G401.6 (cell line): Measurements from ENCODE around the gene PFKP.
A peak's percentile ranks its signal among the peaks of the same experiment; 100 is the strongest.
"Not testable (repeated sequence)": the region's sequence is repeated elsewhere in the genome, so short reads cannot be mapped to it uniquely, and the experiment has no call there.

Source experiments
- FAIRE-seq: peaks from 2 replicates; lab custom pipeline; 2012; peaks lifted over from hg19 to GRCh38; lab: Jason Lieb, UNC

Gene PFKP

DNA sequence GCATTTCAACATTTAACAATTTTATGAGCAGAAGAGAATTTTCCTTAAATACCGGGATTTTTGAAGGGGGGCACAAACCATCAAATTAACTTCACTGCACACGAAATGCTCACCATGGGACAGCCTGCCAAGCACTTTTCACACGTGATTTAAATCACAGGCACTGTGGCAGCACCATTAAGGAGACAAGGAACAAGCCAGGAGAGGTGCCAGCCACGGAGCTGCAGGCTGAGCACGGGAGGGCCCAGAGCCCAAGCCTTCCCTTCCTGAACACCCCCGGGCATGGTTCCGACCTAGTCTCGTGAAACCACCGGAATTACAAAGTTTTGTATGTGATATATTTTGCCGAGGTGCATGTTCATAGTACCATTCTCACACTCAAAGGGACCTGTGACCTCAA, 91.8 kb downstream of the PFKP start:
- no peak for FAIRE-seq

DNA sequence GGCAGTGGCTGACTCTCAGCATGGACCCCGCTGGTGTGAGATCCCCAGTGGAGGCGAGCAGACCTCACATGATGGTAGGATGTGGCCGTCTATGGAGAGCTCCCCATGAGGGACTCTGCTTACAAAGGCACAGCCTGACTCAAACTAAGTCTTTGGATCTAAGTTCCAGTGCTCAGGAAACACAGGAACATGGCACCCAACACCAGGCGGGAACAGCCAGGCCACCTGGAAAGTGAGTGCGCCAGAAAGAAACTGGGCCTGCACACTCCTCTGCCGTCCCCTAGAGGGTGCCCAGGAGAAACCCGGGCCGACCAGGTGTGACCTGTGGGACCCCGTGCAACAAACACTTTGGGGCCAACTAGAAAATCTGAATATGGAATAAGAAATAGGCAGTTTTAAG, 95.2 kb downstream of the PFKP start:
- FAIRE-seq: no peak

DNA sequence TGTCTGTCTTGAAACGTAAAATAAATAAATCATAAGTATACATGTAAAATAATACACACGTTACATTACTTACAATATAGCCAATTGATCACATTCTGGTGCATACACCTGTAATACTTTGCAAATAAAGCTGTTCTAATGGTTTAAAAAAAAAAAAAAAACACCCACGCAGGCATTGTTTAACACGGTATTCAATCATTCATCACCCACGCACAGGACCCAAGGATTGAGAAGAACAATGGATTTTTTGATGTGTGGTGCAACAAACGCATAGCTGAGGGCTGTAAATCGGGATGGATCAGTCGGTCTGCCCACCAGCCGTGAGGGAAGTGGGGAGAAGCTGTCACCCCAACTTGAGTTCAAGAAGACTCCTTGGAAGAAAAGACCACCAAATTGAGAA, 96.5 kb downstream of the PFKP start:
- no peak for FAIRE-seq

DNA sequence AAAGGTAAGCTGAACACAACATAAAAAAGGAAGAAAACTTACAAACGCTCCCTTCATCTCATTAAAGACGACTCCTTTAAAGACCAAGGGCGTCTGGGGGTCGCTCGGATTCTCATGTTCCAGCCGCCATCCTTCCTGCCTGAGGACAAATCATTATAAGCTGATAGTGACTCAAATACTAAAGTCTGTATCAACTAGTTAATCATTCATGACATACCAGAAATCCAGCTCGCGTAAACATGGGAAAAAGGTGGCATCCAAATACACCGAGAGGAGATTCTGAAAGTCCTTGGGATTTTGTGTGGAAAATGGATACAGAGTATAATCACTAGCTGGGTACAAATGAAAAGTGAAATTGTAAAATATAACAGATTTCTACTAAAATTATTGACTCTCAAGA, 97.8 kb downstream of the PFKP start:
- FAIRE-seq: no peak

DNA sequence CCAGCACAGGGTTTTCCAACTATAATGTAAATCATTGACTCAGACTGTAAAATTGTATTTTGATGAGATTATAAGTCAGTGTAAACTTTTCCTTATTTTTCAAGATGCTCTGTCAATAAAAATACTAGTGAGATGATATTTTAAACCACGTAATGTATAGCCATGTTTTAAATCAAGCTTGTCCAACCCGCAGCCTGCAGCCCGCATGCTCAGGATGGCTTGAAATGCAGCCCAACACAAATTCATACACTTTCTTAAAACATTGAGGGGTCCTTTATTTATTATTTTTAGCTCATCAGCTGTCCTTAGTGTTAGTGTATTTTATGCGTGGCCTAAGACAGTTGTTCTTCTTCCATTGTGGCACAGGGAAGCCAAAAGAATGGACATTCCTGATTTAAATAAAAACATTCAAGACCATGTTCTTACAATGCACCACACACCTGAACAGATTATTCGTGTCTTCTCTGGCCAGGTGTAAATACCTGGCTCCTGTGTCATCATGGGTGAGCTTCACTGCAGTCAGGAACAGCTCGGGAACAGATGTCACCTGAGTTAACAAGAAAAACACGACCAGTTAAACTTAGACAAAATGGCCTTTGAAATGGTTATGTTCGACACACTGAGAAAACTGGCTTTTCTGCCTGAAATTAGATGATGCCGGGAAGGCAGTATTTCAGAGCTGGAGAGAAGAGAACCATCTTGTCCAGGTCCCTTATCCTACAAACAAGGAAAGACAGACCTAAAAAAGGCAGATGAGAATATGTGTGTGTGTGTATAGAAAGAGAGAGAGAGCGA, 99.3 kb downstream of the PFKP start:
- FAIRE-seq: no peak

DNA sequence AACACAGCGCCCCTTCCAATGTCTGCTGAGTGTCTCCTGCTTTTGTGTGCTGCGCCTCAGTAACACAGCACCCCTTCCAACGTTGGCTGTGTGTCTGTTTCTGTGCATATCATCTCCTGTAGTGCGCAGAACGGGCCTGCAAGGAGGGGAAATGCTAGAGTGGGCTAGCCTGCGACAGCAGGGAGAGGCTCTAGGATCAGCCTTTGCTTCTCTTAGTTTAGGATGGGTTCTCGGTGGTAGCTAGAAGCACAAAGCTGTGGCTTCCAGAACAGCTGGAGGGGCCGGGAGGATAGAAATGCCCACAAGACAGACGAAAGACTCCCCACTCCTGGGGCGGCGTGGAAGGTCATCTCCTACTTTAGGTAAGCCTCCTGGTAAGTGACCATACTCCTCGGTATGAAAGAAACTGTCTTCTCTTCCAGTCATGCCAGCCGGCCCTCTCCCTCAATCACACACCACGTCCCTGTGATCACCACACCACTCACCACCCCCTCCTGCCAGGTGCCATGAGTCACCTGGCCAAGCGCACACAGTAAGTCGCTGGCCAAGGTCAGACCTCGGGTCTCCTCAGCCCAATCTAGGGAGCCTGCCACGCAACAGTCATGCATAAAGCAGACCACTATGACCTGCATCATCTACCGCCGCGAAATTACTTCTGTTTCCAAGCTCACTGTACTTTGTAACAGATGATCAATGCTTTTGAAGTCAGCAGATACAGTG, 100.4 kb downstream of the PFKP start:
- no peak for FAIRE-seq

- no peak for FAIRE-seq
Measured at GRCh38 chr10:3169271-3169670, 101.9 kb downstream of the PFKP start.

DNA sequence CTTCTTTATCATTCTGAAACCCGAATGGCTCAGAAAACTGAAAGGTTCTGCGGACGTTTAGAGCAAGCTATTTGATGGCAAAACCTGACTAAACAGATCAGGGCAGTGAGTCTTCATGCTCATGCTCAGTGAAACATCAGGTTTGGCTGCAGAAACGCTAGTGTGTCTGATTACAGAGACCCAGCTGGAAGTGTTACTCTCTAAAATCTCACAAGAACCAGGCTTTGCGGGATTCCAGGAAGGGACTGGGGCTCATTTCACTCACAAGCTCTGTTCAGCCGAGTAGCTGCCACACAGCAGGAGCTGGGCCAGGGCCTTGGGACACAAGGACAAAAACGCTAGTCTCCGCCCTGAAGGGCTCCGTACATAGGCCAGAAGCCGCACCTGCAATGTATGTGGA, 102.3 kb downstream of the PFKP start:
- no peak for FAIRE-seq

GRCh38 chr10:3171488-3171887, 104.1 kb downstream of the PFKP start:
- not testable (repeated sequence) for FAIRE-seq

GRCh38 chr10:3172081-3172445, 104.7 kb downstream of the PFKP start:
- FAIRE-seq: no peak

- peak; percentile 47 for FAIRE-seq
Measured at GRCh38 chr10:3172446-3173170, 105.3 kb downstream of the PFKP start, which contains the start of gene PITRM1. PITRM1 (minus strand) TSS chr10:3172782; CDS start chr10:3172772, 10 bp downstream.

DNA sequence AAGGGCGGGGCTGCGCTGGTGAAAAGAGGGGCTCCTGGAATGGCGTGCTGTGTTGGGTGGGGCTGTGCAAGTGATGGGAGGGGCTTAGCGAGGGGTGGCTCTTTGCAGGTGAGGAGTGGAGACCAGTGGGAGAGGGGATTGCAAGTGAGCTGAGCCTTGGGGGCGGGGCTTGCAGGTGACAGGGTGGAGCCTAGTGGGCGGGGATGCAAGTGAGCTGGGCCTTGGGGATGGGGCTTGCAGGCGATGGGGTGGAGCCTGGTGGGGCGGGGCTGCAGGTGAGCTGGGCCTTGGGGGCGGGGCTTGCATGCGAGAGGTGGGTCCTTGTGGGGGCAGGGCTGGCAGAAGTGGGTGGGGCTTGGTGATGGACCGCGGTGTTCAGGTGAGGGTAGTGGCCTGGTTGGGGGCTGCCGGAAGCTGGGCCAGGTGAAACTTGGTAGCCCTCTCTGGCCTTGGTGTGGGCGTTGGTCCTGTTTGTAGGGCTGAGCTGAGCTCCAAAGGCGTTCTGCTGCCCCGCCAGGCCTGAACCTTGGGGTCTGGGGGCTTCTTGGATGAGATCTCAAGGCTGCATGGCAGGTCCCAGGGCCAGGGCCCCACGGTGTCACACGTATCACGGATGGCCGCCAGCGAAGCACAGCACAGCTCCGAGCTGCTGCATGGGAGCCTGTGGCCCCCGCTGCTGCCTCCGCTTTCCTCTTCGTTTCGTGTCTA, 106.0 kb downstream of the PFKP start:
- FAIRE-seq: peak; percentile 13

GRCh38 chr10:3178042-3178441, 110.7 kb downstream of the PFKP start:
- no peak for FAIRE-seq

GRCh38 chr10:3179174-3179573, 111.8 kb downstream of the PFKP start:
- no peak for FAIRE-seq

DNA sequence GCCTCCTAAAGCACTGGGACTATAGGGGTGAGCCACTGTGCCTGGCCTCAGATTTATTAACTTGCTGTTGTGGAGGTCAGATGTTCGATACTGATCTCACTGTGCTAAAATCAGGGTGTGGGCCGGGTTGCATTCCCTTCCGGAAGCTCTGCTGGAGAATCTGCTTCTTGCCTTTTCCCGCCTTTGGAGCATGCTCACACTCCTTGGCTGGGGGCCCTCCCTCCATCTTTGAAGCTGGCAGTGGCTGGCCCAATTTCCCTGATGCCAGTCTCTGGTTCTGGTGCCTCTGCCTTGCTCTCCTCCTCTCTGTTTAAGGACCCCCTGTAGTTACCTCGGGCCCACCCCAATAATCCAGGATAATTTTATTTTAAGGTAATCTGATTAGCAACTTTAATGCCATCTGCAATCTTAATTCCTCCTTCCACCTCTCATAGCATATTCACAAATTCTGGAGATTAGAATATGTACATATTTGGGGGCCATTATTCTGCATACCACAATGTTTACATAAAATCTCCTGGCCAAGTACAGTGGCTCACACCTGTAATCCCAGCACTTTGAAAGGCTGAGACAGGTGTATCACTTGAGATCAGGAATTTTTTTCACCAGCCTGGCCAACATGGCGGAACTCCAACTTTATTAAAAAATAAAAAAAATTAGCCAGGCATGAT, 113.1 kb downstream of the PFKP start:
- no peak for FAIRE-seq

- no peak for FAIRE-seq
Measured at GRCh38 chr10:3185386-3185785, 118.0 kb downstream of the PFKP start.

GRCh38 chr10:3186368-3186767, 119.0 kb downstream of the PFKP start:
- FAIRE-seq: no peak
